Spleen (tissue), 11 donors: ENCODE measurements around the gene OR51A7. TPM values are rescaled to one million over a fixed set of nuclear protein-coding genes. Genes with fewer than 3 reads are reported as not detected.

Source experiments
- DNase-seq: peaks from one replicate; pipeline ENCODE4 v3.0.0-alpha.2; 2020
- H3K27ac ChIP-seq, 8 donors: fragments of 200-600 bp; sonication (generic) in 7 of 8; 1 replicate in 4 of 8; 2 replicates in 4 of 8; pipeline versions ENCODE4 v1.5.0 to v1.8.0; 2016 to 2021; ENCODE audit warnings: inconsistent platforms in 4 of 8, mild to moderate bottlenecking in 4 of 8, moderate library complexity in 1 of 8
- H3K27me3 ChIP-seq, 7 donors: fragments of 200-600 bp; sonication (generic) in 6 of 7; replicated peaks in 1 of 7; 1 replicate in 4 of 7; 2 replicates in 3 of 7; pipeline versions ENCODE4 v1.5.0 to v1.8.0; 2016 to 2021; ENCODE audit warnings: inconsistent platforms in 3 of 7, mild to moderate bottlenecking in 1 of 7
- H3K36me3 ChIP-seq, 6 donors: fragments of 200-600 bp; sonication (generic) in 5 of 6; 1 replicate in 4 of 6; 2 replicates in 2 of 6; pipeline versions ENCODE4 v1.5.0 to v1.8.0; 2016 to 2021; ENCODE audit warnings: inconsistent platforms in 2 of 6
- H3K4me1 ChIP-seq, 6 donors: fragments of 200-600 bp; sonication (generic) in 5 of 6; 1 replicate in 3 of 6; 2 replicates in 3 of 6; pipeline versions ENCODE4 v1.5.0 to v1.8.0; 2016 to 2021; ENCODE audit warnings: inconsistent platforms in 3 of 6
- H3K4me3 ChIP-seq, 8 donors: fragments of 200-600 bp; sonication (generic) in 7 of 8; 1 replicate in 4 of 8; 2 replicates in 4 of 8; pipeline versions ENCODE4 v1.5.0 to v1.8.0; 2016 to 2021; ENCODE audit warnings: inconsistent platforms in 4 of 8, mild to moderate bottlenecking in 4 of 8, moderate library complexity in 2 of 8
- H3K9me3 ChIP-seq, 8 donors: fragments of 200-600 bp; sonication (generic) in 7 of 8; 1 replicate in 4 of 8; 2 replicates in 4 of 8; pipeline versions ENCODE4 v1.5.0 to v1.8.0; 2016 to 2021; ENCODE audit warnings: inconsistent platforms in 4 of 8
- CTCF ChIP-seq, 11 experiments: fragments of 200-600 bp in 7 of 11; fragments of 450-650 bp in 4 of 11; sonication (generic) in 4 of 11; IDR thresholded peaks in 8 of 11; conservative IDR thresholded peaks in 3 of 11; 1 replicate in 7 of 11; 2 replicates in 4 of 11; pipeline versions ENCODE4 v1.4.0 to v1.8.0; 2016 to 2021; ENCODE audit warnings: antibody characterized with exemption in 11 of 11, inconsistent platforms in 4 of 11, mild to moderate bottlenecking in 1 of 11
- POLR2A ChIP-seq, 3 donors: fragments of 450-650 bp; IDR thresholded peaks; one replicate each; pipeline ENCODE4 v1.5.1; 2017; ENCODE audit warnings: antibody characterized with exemption in 3 of 3, mild to moderate bottlenecking in 1 of 3
- POLR2AphosphoS5 ChIP-seq, 3 donors: sonication (generic); formaldehyde crosslinking; IDR thresholded peaks; one replicate each; pipeline ENCODE4 v1.5.1; 2017; ENCODE audit warnings: antibody characterized with exemption in 3 of 3
- WGBS, 5 donors: extraction: QIAGEN DNeasy Blood & Tissue Kit in 3 of 5; methylation state at CpG; one replicate each; pipeline versions ENCODE4 v1.1.5 to v1.1.7; 2013 to 2018; 5-methylcytosine and 5-hydroxymethylcytosine counted together
- intact Hi-C: fragments of 100-400 bp; cut with DNase I; formaldehyde crosslinking; loops from one replicate; pipeline ENCODE4 v1.15.0; 2023; ENCODE audit warnings: low total_unique reads
- polyA plus RNA-seq, 3 donors: library from polyadenylated mRNA; stranded (reverse); fragments of 200-250 nt; gene quantifications; one replicate each; pipeline ENCODE4 v1.2.1, GENCODE V29; 2013
- total RNA-seq, 7 donors: library from RNA; depleted of rRNA in 3 of 7; stranded (reverse); fragments of >200 nt in 3 of 7; fragmentation: NEBNext Ultra II Directional in 4 of 7; extraction: Animal tissue kit (Norgen Biotek cat#: 25700) in 4 of 7; gene quantifications; one replicate each; pipeline versions ENCODE4 v1.1.0 to v1.2.1, GENCODE V29; 2016 to 2021
- donor health status: healthy with polysubstance abuse.
- donor health status: DM: no; HTN: no; CAD: no; lungs with moderate emphysema.
- donor health status: DM: no; HTN: no; CAD: no.
- donor health status: Bipolar disorder and iron deficiency.
- donor health status: healthy.
- donor health status: DM: no; HTN: no; CAD: no.
- donor health status: DM: yes; HTN: yes; CAD: no.

The OR51A7 gene
- total and polyA plus RNA-seq, 10 donors = not detected

- Histone ChIP-seq H3K9me3 (no peaks in the 10 kb centered on the region), H3K27me3 (no peaks in the 10 kb centered on the region), H3K4me3 (no peak overlapping the region), H3K27ac (no peak overlapping the region), H3K4me1 (no peaks in the 10 kb centered on the region), H3K36me3 (no peaks in the 10 kb centered on the region)
- intact Hi-C loops = no loop called here
- no peak for DNase-seq
- TF ChIP-seq CTCF (IDR thresholded peaks at IDR 0.05 in 8 of 11, conservative IDR thresholded peaks at IDR 0.05 in 3 of 11) (no peak), POLR2A (IDR thresholded peaks at IDR 0.05) (no peak), POLR2AphosphoS5 (IDR thresholded peaks at IDR 0.05) (no peak)
- 88 to 100% (median 93%) methylated on average over 1 of the region's 1 CpG for WGBS, 5 donors
Measured at GRCh38 chr11:4891996-4892640, 11.5 kb upstream of the OR51A7 start.

DNA sequence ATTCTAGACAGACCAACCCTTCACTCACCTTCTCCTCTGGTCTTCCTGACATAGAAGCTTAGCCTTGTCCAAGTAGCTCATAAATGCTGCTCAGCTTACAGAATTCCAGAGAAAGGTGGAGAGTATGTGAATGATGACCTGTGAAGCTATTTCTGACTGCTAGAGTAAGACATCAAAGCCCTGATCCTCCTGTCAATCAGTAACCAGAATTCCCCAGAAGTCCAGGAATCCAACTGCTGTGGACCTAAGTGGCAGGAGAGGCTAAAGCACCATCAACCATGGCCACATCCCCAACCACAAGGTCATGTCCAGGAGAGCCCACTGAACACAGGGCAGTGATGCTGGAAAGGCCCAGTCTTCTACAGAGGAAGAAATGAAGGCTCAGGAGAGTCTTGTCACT, 13.0 kb downstream of the OR51A7 start:
- Histone ChIP-seq H3K9me3 (no peaks in the 10 kb centered on the region), H3K27ac (no peak overlapping the region), H3K4me3 (no peak overlapping the region), H3K4me1 (no peaks in the 10 kb centered on the region), H3K27me3 (no peaks in the 10 kb centered on the region), H3K36me3 (no peaks in the 10 kb centered on the region)
- intact Hi-C loops = no loop called here
- TF ChIP-seq CTCF (IDR thresholded peaks at IDR 0.05 in 8 of 11, conservative IDR thresholded peaks at IDR 0.05 in 3 of 11) (no peak), POLR2AphosphoS5 (IDR thresholded peaks at IDR 0.05) (no peak), POLR2A (IDR thresholded peaks at IDR 0.05) (no peak)
- DNase-seq = no peak

GRCh38 chr11:4919250-4919649, 15.7 kb downstream of the OR51A7 start, which contains the start of gene OR51G2:
Gene OR51G2, minus strand, starts transcription at chr11:4919350. Its CDS starts 3,687 bp downstream, at chr11:4915663.
- 72 to 89% (median 83%) methylated on average over 4 of the region's 4 CpGs for WGBS, 5 donors
- H3K27me3 ChIP-seq = no peaks in the 10 kb centered on the region
- no peak within 1 kb of the TSS for H3K27ac ChIP-seq
- TF ChIP-seq CTCF (IDR thresholded peaks at IDR 0.05 in 8 of 11, conservative IDR thresholded peaks at IDR 0.05 in 3 of 11) (no peak), POLR2A (IDR thresholded peaks at IDR 0.05) (no peak), POLR2AphosphoS5 (IDR thresholded peaks at IDR 0.05) (no peak)
- H3K36me3 ChIP-seq = no peaks in the 10 kb centered on the region
- no peak within 1 kb of the TSS for H3K4me3 ChIP-seq
- H3K9me3 ChIP-seq = no peaks in the 10 kb centered on the region
- DNase-seq = no peak
- intact Hi-C loops = no loop called here
- H3K4me1 ChIP-seq = no peaks in the 10 kb centered on the region

- WGBS, 5 donors = 61 to 87% (median 80%) methylated on average over 1 of the region's 1 CpG
Measured at GRCh38 chr11:4921796-4922195, 18.2 kb downstream of the OR51A7 start.

More at GRCh38 chr11:4921796-4922195, 18.2 kb downstream of the OR51A7 start:
- H3K4me1 ChIP-seq = no peaks in the 10 kb centered on the region
- no peak overlapping the region for H3K27ac ChIP-seq
- no peak for TF ChIP-seq POLR2AphosphoS5 (IDR thresholded peaks at IDR 0.05)
- no peak for TF ChIP-seq POLR2A (IDR thresholded peaks at IDR 0.05)
- no peak for TF ChIP-seq CTCF (IDR thresholded peaks at IDR 0.05 in 8 of 11, conservative IDR thresholded peaks at IDR 0.05 in 3 of 11)
- H3K27me3 ChIP-seq = no peaks in the 10 kb centered on the region
- intact Hi-C loops = no loop called here
- no peaks in the 10 kb centered on the region for H3K36me3 ChIP-seq
- H3K4me3 ChIP-seq = no peak overlapping the region
- no peaks in the 10 kb centered on the region for H3K9me3 ChIP-seq
- no peak for DNase-seq
